HUES64 (cell line): Measurements from ENCODE around the gene PRR29.

Experiments used
- H3K27ac ChIP-seq: 2 replicates; pipeline ENCODE4 v1.7.0; 2013; ENCODE audit warnings: low read depth, low read length, inconsistent platforms
- H3K27me3 ChIP-seq: 2 replicates; pipeline ENCODE4 v1.6.1; 2013; ENCODE audit warnings: mild to moderate bottlenecking, low read length; ENCODE audit not compliant: insufficient read depth
- H3K36me3 ChIP-seq: 2 replicates; pipeline ENCODE4 v1.6.1; 2013; ENCODE audit warnings: mild to moderate bottlenecking, low read length; ENCODE audit not compliant: insufficient read depth
- H3K4me1 ChIP-seq: 2 replicates; pipeline ENCODE4 v1.6.1; 2013; ENCODE audit warnings: mild to moderate bottlenecking, low read length, moderate library complexity; ENCODE audit not compliant: insufficient read depth
- H3K4me3 ChIP-seq: 2 replicates; pipeline ENCODE4 v1.5.1; 2013; ENCODE audit warnings: mild to moderate bottlenecking, low read length, moderate library complexity
- H3K9ac ChIP-seq: 2 replicates; pipeline ENCODE4 v1.6.1; 2013; ENCODE audit warnings: mild to moderate bottlenecking, low read depth, low read length
- H3K9me3 ChIP-seq: 2 replicates; pipeline ENCODE4 v1.6.1; 2013; ENCODE audit warnings: low read depth, low read length; ENCODE audit not compliant: insufficient read depth
- WGBS: fragments of 150-250, 120-280 bp; methylation state at CpG from one replicate; pipeline ENCODE4 v1.1.7; 2013; ENCODE audit warnings: missing lambda C conversion rate; 5-methylcytosine and 5-hydroxymethylcytosine counted together

The PRR29 gene

DNA sequence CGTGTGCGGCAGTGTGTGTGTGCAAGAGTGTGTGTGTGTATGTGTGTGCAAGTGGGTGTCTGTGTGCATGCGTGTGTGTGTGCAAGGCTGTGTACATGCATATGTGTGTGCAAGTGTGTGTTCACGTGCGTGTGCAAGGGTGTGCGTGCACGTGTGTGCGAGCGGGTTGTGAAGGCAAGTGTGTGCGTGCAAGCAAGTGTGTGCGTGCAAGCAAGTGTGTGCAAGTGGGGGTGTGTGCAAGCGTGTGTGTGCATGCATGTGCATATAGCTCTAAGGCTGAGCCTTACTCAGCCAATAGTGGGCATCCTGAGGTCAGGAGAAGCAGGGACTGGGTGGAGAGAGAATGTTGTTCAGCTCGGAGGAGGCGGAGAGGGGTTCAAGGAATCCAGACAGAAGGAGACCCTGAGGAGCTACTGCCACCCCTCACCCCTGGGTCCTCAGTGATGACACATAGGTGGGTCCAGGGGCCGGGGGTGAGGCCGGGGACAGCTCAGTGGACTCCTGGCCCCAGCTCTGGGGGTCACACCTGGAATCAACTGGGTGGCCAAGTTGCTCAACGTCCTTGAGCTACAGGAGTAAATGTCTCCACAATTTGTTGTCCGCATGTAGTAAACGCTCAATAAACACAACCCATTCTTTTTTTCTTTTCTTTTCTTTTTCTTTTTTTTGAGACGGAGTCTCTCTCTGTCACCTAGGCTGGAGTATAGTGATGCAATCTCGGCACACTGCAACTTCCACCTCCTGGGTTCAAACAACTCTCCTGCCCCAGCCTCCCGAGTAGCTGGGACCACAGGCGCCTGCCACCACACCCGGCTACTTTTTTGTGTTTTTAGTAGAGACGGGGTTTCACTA, 1.8 kb downstream of the PRR29 start:
- Histone ChIP-seq H3K4me3 (no peak overlapping the region), H3K9me3 (no peaks in the 10 kb centered on the region), H3K9ac (no peak overlapping the region), H3K4me1 (peaks cover 6% of the 10 kb centered on the region; the same call in 1 of the 2 replicates), H3K36me3 (no peaks in the 10 kb centered on the region), H3K27ac (no peak overlapping the region), H3K27me3 (peaks cover 27% of the 10 kb centered on the region)
- WGBS = 93% methylated on average over 21 of the region's 25 CpGs

DNA sequence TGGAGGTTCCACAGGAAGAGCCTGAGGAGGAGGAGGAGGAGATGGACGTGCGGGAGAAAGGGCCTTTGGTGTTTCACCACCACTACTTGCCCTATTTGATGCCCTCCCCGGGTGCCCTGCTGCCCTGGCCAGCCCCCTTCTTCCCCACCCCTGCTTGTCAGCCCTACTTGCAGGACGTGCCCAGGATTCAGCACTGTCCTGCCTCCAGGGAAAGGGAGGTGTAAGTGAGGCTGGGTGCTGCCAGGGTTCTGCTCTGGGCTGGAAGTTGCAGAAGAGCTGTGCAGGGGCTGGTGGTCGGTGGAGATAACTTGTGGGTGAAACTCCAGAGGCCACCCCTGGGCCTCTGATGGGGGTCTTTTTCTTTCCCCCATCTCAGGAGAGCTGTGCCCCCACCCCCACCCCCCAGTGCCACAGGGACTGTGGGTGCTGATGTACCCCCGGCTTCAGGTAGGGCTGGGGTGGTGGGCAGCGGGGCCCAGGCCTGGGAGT, 3.0 kb downstream of the PRR29 start:
- no peak overlapping the region for H3K27ac ChIP-seq
- H3K9me3 ChIP-seq = no peaks in the 10 kb centered on the region
- peaks cover 27% of the 10 kb centered on the region for H3K27me3 ChIP-seq
- H3K9ac ChIP-seq = no peak overlapping the region
- no peaks in the 10 kb centered on the region for H3K36me3 ChIP-seq
- no peak overlapping the region for H3K4me3 ChIP-seq
- peaks cover 6% of the 10 kb centered on the region; the same call in 1 of the 2 replicates for H3K4me1 ChIP-seq
- 83% methylated on average over 5 of the region's 7 CpGs for WGBS

DNA sequence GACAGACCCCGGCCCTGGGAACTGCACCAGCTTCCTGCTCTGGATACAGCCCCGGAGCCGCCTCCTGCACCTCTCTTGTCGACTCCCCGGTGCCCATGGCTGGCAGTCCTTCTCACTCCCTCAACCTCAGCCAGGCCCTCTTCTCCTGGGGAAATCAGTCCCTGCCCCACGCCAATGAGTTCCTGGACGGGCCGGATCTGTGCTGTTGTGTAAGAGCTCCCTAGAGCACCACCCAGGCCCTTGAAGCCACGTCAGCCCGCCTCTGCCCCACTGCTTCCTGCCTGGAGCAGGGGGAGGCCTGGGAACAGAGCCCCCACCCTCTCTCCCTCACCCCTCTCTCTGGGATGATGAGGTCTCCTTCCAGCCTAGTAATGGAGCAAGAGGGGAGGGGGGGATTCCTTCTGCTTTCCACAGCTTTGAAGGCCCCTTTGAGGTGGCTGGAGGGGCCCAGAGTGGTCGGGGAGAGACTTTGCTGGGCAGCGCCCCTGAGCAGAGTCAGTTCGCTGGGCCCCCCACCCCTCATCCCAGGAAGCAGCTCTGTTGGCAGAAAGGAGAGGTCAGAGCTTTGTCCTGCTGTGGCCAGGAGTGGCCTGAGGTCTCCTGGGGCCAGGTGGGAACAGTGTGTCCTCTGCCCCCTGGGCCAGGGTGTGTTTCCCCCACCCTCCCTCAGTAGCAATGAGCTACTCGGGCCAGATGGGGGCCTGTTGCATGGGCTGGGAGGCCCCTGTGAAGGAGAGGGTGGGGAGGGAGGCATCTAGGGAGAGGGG, 3.8 kb downstream of the PRR29 start:
- H3K27me3 ChIP-seq = peaks cover 21% of the 10 kb centered on the region
- peaks cover 6% of the 10 kb centered on the region; the same call in 1 of the 2 replicates for H3K4me1 ChIP-seq
- H3K4me3 ChIP-seq = no peak overlapping the region
- 86% methylated on average over 13 of the region's 14 CpGs for WGBS
- no peak overlapping the region for H3K9ac ChIP-seq
- H3K9me3 ChIP-seq = no peaks in the 10 kb centered on the region
- H3K27ac ChIP-seq = no peak overlapping the region
- H3K36me3 ChIP-seq = no peaks in the 10 kb centered on the region

DNA sequence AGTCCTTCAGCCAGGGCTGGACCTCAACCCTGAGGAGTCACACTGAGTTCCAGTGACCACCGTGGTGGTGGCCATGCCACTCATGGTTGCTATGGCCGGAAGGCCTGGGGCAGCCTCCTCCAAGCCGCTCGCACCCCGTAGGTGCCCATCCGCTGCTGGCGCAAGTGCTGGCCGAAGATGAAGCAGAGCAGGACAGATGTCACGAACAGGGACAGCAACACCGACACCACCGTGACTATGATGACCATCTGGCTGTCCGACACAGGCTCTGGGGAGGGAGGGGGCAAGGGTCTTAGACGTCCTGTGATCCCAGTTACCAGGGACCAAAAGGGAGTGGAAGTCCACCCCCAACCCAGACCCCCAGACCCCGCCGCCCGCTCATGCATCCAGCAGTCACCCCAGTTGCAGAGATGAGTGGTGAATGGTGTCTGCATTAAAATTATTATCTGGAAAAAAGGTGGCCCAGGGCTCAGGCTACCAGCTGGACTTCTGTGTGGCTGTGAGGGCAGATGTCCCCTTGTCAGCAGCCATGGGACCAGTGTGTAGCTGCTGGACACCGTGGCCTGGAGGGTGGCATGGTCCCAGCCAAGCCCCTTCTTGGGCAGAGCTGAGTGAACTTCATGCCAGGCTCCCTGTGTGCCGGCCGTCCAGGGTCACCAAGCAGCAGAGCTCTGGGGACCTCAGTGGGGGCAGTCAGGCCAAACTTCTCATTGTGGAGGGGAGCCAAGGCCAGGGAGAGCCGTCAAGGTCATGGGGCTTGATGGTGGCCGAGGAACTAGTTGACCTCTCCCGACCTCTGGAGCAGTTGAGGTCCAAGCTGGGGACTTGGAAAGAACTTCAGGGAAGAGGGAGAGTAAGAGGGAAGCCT, 4.7 kb downstream of the PRR29 start:
- Histone ChIP-seq H3K27ac (no peak overlapping the region), H3K4me1 (no peaks in the 10 kb centered on the region), H3K9ac (no peak overlapping the region), H3K4me3 (no peak overlapping the region), H3K36me3 (no peaks in the 10 kb centered on the region), H3K9me3 (no peaks in the 10 kb centered on the region), H3K27me3 (peaks cover 12% of the 10 kb centered on the region)
- 94% methylated on average over 22 of the region's 22 CpGs for WGBS

DNA sequence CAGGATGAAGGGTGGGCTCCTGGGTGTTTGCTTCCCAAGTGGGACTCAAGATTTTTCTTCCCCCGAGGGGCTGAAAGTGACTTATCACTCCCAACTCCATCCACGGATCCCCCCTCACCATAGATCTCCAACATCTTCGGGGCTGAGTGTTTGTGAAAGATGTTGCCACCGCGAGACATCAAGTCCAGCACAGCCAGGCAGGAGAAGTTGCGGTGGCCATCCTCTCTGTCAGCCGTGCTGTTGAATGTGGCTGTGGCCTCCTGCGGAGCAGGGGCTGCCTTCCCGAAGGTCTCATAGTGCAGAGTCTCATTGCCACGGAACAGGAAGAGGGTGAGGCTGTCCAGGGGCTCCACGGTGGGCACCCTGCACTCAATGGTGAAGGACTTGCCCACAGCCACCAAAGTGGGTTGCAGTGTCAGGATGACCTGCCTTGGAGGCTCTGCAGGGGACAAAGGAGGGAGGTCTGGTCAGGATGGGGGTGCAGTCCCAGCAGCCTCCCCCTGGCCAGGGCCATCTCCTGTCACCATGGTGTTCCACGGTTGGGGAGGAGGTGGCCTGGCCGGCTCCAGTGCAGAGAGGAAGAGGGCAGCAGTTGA, 5.5 kb downstream of the PRR29 start:
- 88% methylated on average over 13 of the region's 13 CpGs for WGBS
- no peak overlapping the region for H3K9ac ChIP-seq

DNA sequence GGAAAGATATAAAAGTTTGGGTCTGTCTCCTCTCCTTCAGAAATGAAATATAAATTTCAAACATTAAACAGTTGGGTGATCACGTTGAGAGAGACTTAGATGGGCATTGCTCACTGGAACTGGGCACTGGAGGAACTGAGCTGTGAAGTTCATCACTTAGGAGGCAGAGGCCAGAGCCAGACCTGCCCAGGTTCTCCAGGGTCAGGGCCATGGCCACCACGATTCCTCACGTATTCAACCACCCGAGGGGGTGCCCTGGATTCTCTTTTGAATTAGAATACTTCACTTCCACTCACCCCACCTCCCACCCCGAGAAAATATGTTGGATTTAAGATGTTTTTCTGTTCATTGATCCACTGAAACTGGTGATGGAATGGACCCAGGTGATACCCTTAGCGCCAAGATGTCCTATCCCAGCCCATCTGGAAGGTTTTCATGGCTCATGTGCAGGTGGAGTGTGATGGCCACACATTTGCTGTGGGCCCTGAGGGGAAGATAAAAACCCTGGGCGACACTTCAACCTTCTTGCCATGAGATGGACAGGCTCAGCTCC, 6.1 kb downstream of the PRR29 start:
- no peaks in the 10 kb centered on the region for H3K36me3 ChIP-seq
- H3K27me3 ChIP-seq = peaks cover 3% of the 10 kb centered on the region
- H3K9me3 ChIP-seq = no peaks in the 10 kb centered on the region
- no peak overlapping the region for H3K27ac ChIP-seq
- H3K4me1 ChIP-seq = no peaks in the 10 kb centered on the region
- no peak overlapping the region for H3K4me3 ChIP-seq
- WGBS = 93% methylated on average over 6 of the region's 7 CpGs
- H3K9ac ChIP-seq = no peak overlapping the region

More for the DNA sequence above, 5.5 kb downstream of the PRR29 start:
- Histone ChIP-seq H3K27me3 (peaks cover 10% of the 10 kb centered on the region), H3K36me3 (no peaks in the 10 kb centered on the region), H3K9me3 (no peaks in the 10 kb centered on the region), H3K4me3 (no peak overlapping the region), H3K4me1 (no peaks in the 10 kb centered on the region), H3K27ac (no peak overlapping the region)

DNA sequence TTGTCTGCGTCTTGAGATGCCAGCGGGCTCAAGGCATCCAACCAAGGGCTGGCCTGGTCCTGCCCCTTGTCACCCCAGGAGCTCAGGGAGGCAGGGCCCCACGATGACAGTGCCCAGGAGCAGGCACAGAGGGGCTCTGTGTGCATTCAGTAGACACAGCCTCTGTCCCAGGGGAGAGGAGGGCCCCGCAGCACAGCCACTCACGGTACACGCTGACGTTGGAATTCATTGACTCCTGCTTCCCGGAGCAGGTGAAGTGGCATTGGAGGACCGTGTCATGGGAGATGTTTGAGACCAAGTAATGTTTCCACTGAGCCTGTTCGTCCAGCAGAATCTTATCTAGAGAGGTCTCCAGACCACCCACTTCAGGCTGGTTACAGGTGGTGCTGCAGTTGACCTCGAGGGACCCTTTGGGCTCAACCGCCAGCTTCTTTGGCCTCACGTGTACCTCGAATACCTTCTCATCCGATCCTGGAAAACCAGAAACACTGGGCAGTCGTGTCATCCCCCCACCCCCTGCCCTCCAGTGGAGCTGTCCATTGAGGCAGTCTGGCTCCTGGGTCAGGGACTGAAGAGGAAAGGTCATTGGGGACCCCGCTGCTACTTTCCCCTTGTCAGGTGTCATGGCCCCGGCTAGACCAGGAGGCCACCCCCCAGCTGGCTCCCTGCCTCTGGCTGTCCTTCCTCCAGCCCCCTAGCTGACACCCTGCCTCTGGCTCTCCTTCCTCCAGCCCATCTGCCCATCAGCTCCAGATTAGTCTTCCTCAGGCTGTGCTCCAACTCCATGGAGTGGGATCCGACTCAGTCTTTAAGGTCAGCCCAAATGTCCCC, 7.0 kb downstream of the PRR29 start:
- no peak overlapping the region for H3K9ac ChIP-seq
- no peak overlapping the region for H3K4me3 ChIP-seq
- no peaks in the 10 kb centered on the region for H3K36me3 ChIP-seq
- H3K9me3 ChIP-seq = no peaks in the 10 kb centered on the region
- no peak overlapping the region for H3K27ac ChIP-seq
- no peaks in the 10 kb centered on the region for H3K4me1 ChIP-seq
- no peaks in the 10 kb centered on the region for H3K27me3 ChIP-seq
- 88% methylated on average over 19 of the region's 19 CpGs for WGBS

DNA sequence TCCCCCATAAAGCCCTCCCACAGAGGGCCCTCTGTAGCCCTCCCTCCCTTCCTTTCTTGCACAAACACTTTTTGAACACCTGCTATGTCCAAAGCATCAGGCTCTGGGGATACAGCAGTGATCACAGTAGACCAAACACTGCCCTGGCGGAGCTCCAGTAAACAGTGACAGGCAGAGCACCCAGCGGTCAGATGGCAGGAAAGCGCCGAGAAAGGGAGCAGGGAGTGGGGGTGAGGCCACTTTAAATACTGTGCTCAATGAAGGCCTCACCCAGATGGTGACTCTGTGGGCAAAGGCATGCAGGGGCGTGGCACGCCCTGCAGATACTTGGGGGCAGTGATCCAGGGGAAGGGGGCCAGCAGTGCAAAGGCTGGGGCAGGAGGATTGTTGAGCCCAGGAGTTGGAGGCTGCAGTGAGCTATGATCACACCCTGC, 7.6 kb downstream of the PRR29 start:
- H3K4me1 ChIP-seq = no peaks in the 10 kb centered on the region
- 73% methylated on average over 6 of the region's 6 CpGs for WGBS
- no peak overlapping the region for H3K9ac ChIP-seq
- no peaks in the 10 kb centered on the region for H3K36me3 ChIP-seq
- no peaks in the 10 kb centered on the region for H3K9me3 ChIP-seq
- H3K4me3 ChIP-seq = no peak overlapping the region
- H3K27me3 ChIP-seq = no peaks in the 10 kb centered on the region
- no peak overlapping the region for H3K27ac ChIP-seq

DNA sequence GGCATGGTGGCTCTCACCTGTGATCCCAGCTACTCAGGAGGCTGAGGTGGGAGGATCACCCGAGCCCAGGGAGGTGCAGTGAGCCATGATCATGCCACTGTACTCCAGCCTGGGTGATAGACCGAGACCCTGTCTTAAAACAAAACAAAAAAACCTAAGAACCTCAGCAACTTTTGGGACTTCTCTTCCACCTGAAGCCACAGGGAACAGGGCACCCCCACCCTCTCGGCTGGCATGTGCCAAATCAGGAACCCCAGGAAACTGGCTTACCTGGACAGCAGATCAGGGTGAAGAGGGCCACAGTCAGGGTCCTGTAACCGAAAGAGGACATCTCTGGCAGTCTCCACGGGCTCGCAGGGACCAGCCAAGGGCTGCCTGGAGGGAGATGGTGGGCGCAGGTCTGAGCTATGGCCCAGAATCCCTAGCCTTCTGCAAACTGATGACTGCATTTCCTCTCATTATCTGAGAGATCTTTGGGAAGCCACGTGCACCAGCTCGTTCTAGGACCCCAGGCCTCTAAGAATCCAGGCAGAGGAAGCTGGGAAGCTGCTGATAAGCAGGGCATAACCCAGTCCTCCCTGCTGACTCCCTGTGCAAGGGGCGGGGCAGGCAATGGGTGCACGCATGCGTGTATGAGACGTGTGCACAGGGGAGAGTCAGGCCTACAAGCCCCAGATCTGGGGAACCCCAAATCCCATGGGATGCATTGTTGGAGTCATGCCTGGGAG, 8.4 kb downstream of the PRR29 start:
- no peaks in the 10 kb centered on the region for H3K27me3 ChIP-seq
- no peaks in the 10 kb centered on the region for H3K4me1 ChIP-seq
- H3K4me3 ChIP-seq = no peak overlapping the region
- 90% methylated on average over 13 of the region's 13 CpGs for WGBS
- no peak overlapping the region for H3K27ac ChIP-seq
- H3K9ac ChIP-seq = no peak overlapping the region
- H3K9me3 ChIP-seq = no peaks in the 10 kb centered on the region
- H3K36me3 ChIP-seq = no peaks in the 10 kb centered on the region
